Left ventricle myocardium superior (tissue), 1 donor: ENCODE data around the gene LSMEM2. TPM values are rescaled to one million over a fixed set of nuclear protein-coding genes. Genes with fewer than 3 reads are reported as not detected.
"Not testable (repeated sequence)": the region's sequence is repeated elsewhere in the genome, so short reads cannot be mapped to it uniquely, and the experiment has no call there.

Experiments
- ATAC-seq: fragments of 200-7000 bp; cut with Tn5 transposase; one replicate; pipeline ENCODE4 v1.9.1; 2020; ENCODE audit warnings: mild to moderate bottlenecking, moderate library complexity
- DNase-seq: peaks from one replicate; pipeline ENCODE4 v3.0.0-alpha.2; 2020
- intact Hi-C: fragments of 100-400 bp; cut with micrococcal nuclease; formaldehyde crosslinking; loops from one replicate; pipeline ENCODE4 v1.11.0; 2022
- total RNA-seq: library from RNA; stranded (reverse); fragmentation: NEBNext Ultra II Directional; extraction: Animal tissue kit (Norgen Biotek cat#: 25700); gene quantifications from one replicate; pipeline ENCODE4 v1.2.1, GENCODE V29; 2021
- donor health status: DM: no; HTN: yes; CAD: no; lungs with severe emphysema.

Gene LSMEM2
- total RNA-seq, 1 donor from 2014 or later: 31.6 TPM

DNA sequence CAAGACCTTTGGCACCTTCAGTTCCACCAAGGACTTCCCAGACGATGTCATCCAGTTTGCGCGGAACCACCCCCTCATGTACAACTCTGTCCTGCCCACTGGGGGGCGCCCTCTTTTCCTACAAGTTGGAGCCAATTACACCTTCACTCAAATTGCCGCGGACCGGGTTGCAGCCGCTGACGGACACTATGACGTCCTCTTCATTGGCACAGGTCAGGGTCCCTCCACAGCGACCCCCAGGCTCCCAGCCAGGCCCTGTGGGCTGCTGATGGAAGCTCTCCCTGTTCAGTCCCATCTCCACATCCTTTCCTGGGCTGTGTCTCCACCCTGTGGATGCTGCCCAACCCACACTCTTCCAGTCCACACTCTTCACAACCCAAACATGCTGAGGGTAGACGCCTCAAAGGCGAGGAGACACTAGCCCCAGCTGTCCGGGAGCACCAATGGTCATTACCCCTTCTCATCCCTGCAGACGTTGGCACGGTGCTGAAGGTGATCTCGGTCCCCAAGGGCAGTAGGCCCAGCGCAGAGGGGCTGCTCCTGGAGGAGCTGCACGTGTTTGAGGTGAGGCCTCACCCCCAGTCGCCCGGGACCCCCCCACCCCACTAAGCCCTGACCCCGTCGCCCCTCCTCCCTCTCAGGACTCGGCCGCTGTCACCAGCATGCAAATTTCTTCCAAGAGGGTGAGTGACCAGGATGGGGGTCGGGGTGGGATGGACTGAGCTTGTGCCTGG lies 4.3 kb upstream of the LSMEM2 start:
- DNase-seq (peak; percentile 70), ATAC-seq (peak; percentile 9)
- intact Hi-C loops: loop anchor here (2.0 kb wide), 1 partner anchor 18 kb away; the partner anchor contains the start of gene IFRD2

DNA sequence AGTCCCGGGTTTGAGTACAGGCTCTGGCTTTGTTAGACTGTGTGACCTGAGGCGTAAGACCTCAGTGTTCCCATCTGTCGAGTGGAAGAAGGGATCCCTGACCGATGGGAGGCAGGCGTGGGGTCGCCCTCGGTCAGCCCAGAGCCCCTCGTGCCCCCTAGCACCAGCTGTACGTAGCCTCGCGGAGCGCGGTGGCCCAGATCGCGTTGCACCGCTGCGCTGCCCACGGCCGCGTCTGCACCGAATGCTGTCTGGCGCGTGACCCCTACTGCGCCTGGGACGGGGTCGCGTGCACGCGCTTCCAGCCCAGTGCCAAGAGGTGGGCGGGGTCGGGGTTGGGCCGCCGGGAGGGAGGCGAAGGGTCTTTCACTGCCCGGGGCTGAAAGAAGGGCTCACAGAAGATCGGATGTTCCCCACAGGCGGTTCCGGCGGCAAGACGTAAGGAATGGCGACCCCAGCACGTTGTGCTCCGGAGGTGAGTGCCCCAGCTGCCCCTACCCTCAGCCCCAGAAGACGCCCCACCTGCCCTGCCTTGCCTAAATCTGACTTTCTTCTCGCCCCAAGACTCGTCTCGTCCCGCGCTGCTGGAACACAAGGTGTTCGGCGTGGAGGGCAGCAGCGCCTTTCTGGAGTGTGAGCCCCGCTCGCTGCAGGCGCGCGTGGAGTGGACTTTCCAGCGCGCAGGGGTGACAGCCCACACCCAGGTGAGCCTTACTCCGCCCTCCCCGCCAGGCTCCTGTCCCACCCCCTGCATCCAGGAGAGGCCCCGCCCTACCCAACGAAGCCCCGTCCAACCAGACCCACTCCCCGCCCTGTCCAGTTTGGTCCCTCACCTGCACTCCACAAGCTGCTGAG lies 3.5 kb upstream of the LSMEM2 start:
- intact Hi-C loops: loop anchor here (2.0 kb wide), 1 partner anchor 17 kb away; the partner anchor contains the start of gene IFRD2
- no peak for DNase-seq
- ATAC-seq: no peak

DNA sequence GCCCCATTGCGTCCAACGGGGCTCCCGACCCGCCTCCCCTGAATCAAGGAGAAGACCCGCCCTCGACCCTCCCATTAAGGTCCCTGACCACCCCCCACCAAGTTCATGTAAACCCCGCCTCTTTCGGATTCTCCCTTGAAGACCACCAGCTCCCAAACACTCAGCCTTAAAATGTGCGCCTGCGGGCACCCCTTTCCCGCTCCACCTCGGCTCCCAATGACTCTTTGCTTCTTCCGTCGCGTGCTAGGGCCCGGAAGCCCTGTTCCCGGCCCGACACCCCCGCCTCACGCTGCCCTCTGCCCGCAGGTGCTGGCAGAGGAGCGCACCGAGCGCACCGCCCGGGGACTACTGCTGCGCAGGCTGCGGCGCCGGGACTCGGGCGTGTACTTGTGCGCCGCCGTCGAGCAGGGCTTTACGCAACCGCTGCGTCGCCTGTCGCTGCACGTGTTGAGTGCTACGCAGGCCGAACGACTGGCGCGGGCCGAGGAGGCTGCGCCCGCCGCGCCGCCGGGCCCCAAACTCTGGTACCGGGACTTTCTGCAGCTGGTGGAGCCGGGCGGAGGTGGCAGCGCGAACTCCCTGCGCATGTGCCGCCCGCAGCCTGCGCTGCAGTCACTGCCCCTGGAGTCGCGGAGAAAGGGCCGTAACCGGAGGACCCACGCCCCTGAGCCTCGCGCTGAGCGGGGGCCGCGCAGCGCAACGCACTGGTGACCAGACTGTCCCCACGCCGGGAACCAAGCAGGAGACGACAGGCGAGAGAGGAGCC lies 2.7 kb upstream of the LSMEM2 start:
- no peak for ATAC-seq
- intact Hi-C loops: loop anchor here (2.0 kb wide), 1 partner anchor 17 kb away; the partner anchor contains the start of gene IFRD2

DNA sequence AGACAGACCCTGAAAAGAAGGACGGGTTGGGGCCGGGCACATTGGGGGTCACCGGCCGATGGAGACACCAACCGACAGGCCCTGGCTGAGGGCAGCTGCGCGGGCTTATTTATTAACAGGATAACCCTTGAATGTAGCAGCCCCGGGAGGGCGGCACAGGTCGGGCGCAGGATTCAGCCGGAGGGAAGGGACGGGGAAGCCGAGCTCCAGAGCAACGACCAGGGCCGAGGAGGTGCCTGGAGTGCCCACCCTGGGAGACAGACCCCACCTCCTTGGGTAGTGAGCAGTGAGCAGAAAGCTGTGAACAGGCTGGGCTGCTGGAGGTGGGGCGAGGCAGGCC lies 2.2 kb upstream of the LSMEM2 start:
- intact Hi-C loops: no loop called here
- no peak for DNase-seq
- ATAC-seq: no peak

More for the DNA sequence above, 2.7 kb upstream of the LSMEM2 start:
- DNase-seq: no peak

DNA sequence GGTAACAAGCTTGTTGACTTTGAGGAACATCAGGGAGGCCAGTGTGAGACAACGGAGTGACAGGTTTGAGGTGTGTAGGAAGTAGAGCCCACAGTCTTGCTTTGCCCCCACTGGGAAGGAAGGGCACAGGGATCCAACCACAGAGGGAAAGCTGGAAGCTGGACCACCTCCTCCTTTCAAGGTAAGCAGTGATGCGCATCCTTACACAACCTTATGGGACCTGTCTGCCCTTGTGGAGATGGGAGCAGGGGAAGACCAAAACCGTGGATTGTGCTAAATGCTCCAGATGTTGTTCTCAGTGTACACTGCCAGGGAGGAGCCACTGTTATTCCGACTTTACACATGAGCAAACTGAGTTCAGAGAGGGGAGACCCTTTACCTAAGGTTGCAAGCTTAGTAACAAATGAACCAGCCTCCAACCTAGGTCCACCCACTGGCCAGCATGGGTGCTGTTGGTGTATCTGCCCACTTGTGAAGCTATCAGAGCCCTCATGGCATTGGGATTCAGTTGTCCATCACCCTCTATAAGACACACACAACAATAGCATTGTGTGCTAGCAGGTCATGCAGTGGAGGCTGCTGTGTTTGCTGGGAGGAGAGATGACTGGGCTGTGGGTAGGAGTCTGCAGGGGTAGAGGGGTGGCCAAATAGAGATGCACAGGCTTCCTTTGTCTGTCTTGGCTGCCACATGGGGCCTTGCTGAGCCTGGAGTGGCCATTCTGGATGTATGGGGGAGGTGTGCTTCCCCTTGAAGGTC lies 586 bp upstream of the LSMEM2 start:
- DNase-seq (no peak), ATAC-seq (peak; percentile 14)
- intact Hi-C loops: no loop called here

DNA sequence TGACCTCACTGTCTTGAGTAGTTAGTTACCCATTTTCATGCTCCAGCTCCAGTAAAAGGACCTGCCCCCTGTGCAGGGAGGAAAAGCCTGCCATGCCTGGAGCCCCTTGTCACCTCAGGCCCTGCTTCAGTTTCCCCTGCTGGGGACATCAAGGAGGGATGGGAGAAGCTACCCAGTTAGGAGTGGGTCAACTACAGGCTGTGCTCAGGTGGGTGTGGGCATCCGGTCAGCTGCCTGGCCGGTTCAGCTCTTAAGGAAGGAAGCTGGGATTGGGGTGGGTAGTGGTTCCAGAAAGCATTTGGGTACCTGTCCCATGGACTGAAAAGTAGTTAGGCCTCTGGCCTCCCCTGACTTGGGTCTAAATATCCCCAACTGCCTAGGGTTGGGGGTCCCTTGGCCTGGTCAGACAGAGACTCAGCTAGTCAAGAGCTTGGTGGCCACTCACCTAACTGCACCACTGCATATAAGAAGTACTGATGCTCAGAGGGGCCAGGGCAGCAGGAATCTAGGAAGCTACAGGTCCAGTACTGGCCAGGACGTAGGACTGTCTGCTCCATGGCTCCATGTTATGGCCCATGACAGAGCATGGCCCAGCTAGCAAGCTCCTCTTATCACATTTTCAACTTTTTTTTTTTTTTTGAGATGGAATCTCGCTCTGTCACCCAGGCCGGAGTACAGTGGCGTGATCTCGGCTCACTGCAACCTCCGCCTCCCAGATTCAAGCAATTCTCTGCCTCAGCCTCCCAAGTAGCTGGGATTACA lies 549 bp downstream of the LSMEM2 start:
- DNase-seq: no peak
- peak; percentile 39 for ATAC-seq
- intact Hi-C loops: no loop called here

DNA sequence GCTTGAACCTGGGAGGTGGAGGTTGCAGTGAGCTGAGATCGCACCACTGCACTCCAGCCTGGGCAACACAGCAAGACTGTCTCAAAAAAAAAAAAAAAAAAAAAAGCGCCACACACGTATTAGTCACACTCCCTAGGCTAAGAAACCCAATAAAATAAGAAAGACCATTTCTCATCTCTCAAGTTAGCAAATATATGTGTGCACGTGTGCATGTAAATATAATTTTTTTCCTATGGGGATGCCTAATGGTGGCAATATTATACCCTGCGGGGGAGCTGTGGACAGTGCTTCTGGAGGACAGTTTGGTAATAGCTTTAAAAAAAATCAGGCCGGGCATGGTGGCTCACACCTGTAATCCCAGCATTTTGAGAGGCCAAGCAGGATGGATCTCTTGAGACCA lies 5.2 kb downstream of the LSMEM2 start:
- ATAC-seq, DNase-seq, intact Hi-C loops: not testable (repeated sequence)

DNA sequence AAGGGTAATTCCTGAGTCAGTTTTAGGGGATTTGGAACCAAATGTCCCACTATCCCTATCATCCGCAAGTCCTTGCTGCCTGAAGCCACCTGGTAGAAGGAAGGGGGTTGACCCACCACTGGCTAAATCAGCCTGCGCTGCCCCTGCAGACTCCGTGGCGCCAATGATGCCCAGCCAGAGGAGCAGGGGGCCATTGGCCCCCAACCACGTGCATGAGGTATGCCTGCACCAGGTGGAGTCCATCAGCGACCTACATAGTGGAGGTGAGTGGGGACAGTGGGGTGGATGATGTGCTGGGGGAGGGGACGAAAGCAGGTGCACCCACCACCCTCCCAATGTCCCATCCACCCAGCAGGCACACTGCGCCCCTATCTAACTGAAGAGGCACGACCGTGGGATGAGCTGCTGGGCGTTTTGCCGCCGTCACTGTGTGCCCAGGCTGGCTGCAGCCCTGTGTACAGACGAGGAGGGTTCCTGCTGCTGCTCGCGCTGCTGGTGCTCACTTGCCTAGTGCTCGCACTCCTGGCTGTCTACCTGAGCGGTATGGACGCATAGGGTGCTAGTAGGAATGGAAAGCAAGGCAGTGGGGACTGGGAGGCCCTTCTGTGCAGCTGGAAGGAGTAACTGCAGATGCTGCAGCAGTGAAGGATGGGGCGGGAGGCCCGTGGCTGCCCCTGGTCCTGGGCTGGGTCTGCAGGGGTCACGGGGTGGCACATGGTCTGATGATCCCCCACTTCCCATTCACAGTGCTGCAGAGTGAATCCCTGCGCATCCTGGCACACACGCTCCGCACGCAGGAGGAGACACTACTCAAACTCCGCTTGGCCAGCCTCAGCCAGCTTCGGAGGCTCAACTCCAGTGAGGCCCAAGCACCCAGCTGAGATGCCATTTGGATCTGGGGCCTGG lies 7.7 kb downstream of the LSMEM2 start:
- peak; percentile 2 for ATAC-seq
- intact Hi-C loops: no loop called here
- no peak for DNase-seq

DNA sequence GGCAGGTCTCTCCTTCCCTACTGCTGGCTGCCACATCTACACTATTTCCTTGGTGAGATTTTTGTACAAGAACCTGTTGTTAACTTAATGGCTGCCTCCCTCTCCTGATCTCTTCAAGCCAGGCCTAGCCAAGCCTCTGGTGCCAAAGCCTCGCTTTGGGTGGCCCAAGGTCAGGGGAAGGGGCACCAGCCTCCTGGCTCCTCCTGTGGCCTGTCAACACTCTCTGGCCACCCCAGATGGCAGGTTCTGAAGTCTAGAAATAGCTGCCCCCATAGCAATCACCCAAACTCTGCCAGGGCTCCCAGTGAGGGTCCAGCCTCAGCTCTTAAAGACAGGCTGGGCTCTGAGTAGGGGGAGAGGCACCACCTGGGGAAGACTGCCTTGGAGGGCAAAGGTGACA lies 8.4 kb downstream of the LSMEM2 start:
- intact Hi-C loops: no loop called here
- peak; percentile 65 for ATAC-seq
- peak; percentile 82 for DNase-seq

DNA sequence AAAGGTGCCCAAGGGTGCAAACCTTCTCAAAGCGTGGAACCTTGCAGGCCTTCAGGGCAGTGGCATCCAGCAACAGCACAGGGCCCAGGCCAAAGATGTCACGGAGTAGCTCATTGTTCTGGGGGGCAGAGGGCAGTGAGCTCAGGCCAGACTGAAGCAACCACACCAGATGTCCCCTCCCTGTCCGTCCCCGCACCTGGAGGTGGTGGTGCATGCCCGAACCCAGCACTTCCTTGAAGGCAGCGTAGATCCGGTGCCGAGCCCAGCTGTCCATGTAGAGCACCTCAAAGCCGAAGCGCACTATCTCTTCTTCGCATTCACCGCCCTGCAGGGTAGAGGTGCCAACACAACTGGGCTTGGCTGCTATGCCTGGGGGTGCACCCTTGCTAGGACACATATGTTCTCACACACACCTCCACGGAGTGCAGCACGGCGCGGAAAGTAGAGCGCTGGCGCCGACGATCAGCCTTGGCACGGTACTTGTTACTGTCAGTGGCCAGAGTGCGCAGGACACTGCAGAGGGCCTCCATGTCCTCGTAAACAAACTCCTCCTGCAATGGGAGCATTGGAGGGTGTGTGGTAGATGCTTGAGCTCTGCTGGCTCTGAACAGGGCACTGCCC lies 9.6 kb downstream of the LSMEM2 start:
- ATAC-seq (no peak), DNase-seq (no peak)
- intact Hi-C loops: no loop called here

DNA sequence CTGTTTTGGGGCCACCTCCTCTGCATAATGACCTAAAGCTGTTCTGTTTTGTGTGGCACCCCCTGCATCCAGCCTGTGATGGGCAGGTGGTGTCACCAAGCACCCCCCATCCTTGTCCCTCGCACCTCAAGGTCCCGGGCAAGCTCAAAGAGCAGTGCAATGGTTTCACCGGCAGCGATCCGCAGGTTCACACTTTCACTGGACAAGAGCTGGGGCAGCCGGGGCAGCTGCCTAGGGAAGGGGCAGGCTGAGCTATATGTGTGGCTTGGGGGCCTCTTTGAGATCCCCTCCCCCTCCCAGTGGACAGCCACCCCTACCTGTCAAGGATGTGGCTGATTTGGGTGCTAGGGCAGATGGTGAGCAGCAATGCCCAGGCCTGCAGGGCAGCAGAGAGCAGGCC lies 10.2 kb downstream of the LSMEM2 start:
- intact Hi-C loops: no loop called here

DNA sequence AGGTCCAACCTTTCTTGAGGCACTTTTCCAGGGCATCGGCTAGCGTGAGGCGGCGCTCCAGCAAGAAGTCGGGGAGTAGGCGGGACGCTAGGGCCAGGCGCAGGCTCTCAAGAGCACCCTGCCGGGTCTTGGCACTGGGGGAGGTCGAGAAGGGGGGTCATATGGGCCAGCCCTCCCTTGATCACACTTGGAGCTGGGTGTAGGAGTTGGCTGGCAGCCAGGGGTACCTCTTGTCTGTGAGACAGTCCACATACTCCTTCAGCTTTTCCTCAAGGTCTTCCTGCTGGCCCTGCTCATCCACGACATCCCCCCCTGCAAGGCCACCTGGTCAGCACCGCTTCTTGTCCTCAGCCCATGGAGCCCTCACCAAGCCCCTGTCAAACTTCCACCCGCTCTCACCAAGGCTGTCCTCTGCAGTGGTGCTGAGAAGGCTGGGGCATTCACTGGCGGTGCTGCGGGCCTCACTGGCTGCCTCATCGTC lies 11.3 kb downstream of the LSMEM2 start:
- intact Hi-C loops: no loop called here
- DNase-seq (no peak), ATAC-seq (no peak)

More for the DNA sequence above, 10.2 kb downstream of the LSMEM2 start:
- DNase-seq: no peak
- ATAC-seq: no peak

DNA sequence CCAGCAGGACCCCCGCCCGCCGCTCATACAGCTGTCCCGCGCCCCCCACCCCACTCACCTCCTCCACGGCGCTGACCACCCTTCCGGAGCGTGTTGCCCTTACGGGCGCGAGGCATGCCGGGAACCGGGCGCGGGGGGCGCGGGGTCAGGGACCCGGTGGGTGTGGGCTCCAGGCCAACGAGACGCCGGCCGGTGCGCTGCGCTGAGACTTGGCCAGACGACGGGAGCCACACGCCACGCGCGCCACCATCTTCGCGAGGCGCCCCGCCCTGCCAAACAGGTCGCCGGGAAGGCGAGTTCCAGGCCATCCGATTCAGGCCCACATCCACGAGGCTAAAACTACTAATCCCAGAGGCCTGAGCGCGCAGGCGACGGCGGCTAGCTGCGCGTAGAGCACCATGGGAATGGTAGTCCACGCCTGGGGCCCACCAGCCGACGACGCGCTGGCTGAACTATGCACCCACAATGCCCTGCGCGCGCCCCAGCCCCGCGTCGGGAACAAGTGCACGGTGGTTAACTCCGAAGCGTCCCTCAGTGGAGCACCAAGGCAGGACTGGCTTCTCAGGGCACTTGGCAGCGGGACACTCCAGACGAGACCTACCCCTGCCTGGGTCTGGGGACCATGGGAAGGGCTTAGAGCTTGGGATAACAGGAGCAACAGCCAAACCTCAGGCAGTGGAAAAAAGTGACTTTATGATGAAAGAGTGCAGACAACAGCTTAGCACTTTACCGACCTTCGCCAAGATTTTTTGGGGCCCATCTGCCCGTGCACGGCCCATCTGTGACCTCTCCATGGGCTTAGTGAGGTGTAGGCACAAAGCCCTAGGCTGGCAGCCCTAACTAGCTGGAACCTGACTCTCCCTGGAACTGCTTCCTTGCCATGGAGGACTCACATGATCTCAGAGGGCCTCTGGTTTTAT lies 13.5 kb downstream of the LSMEM2 start, which contains the start of gene IFRD2:
Gene IFRD2 (minus strand): TSS at position 271 of the 920 bp plus-strand sequence. CDS start 155 bp downstream, at position 116.
- ATAC-seq (peak; percentile 94), DNase-seq (peak; percentile 99)
- intact Hi-C loops: loop anchor here (2.0 kb wide), 1 partner anchor 18 kb away; no protein-coding TSS in a partner anchor

DNA sequence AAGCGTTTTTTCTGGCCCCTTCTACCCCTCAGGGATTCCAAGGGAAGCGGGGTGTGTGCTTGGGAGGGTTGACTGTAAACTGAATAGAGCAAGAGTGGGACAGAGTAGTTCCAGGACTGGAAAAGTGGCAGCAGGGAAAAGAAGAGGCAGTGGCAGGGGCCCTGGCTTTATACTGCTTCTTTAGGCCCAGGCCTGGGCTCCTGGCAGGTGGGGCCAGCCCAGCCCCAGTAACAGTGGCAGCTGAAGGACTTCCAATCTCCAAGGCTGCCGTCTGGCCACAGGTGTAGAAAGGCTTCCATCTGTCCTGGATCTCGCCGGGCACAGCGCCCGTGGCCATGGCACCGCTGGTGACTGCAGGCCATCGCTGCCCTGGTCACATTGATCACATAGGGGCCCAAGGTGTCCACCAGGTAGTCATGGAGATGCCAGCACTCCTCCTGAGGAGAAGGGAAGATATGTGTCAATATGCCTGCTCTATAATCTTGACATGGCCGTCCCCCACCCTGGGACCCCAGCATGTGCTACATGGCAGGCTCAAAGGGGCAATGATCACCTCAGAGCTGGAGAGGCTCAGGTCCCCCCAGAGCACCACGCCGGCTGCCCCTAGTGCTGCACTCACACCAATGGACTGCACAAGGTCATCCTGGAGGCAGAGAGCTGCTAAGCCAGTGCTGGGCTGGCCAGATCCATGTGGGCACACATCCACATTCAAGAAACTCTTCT lies 14.4 kb downstream of the LSMEM2 start:
- intact Hi-C loops: loop anchor here (2.0 kb wide), 1 partner anchor 18 kb away; no protein-coding TSS in a partner anchor
- no peak for ATAC-seq

DNA sequence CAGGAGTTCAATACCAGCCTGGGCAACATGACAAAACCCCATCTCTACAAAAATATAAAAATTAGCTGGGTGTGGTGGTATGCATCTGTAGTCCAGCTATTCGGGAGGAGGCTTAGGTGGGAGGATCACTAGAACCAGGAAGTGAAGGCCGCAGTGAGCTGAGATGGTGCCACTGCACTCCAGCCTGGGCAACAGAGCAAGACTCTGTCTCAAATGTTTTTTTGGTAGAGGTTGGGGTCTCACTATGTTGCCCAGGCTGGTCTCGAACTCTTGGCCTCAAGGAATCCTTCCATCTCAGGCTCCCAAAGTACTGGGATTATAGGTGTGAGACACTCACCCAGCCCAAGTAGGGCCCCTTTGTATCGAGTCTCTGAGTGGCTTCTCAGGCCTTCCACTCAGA lies 15.2 kb downstream of the LSMEM2 start:
- no peak for ATAC-seq
- no peak for DNase-seq
- intact Hi-C loops: no loop called here

More for the DNA sequence above, 14.4 kb downstream of the LSMEM2 start:
- DNase-seq: no peak
